GM18519 (cell line): ENCODE results near the gene FNDC7.
A peak's percentile ranks its signal among the peaks of the same experiment; 100 is the strongest.
"Not testable (repeated sequence)": the region's sequence is repeated elsewhere in the genome, so short reads cannot be mapped to it uniquely, and the experiment has no call there.

Source experiments
- ATAC-seq: cut with Tn5 transposase; IDR thresholded peaks from one replicate; pipeline ENCODE4 v1.9.1; 2021; ENCODE audit warnings: mild to moderate bottlenecking, moderate library complexity; ENCODE audit not compliant: unreplicated experiment, low FRiP score

The FNDC7 gene, protein sequence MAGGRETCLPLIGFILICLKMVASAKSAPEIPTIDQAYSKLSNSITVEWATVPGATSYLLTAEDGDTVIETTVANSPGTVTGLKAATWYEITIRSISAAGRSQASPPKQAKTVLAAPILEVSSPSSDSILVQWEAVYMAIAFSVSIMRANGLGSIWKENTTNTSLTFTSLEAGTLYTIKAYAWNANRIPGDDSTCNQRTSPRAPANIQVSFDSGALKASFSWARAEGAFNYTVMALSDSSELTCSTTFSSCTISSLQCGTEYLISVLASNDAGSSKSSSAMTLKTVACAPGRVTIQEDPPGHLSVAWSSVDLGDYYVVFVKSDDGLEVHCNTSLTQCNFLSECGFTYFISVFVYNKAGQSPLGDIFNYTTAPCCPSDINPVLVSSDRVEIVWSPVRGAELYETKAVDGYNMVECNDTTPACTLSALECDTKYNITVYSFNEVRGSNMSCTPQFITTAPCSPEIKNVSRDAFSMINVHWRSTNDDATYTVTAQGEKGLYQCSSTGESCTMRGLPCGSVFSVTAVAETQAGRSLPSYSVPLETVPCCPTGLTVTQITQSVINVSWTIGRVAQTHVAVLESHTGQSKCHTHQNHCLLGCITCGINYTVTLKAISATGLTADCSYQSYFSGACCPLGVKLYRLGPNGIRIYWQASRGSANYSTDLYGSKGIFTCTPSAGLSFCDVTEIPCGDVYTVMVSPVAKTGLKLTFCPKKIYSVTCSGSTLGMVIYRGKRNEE

DNA sequence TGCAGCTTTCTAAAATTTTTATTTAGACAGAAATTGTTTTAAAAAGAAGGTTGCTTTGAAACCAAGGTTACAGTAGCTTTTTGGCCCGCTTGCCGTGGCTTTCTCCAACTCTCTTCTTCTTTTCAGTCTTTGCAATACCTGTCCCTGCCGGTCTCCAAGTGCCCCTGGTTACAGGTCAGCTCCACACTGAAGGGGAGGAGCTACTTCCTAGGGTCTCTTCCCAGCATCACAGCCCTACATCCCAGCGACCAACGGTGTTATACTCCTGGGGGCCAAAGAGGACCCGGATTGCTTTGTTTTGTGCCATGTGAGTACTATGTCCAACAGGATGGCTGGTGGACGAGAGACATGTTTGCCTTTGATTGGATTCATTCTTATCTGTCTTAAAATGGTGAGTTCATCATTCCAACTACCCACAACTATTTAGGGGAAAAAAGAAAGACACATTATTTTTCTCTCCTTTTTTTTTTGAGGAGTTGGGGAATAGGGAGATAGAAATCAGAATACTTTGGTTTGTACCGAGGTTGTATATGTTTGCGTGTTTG, at the start of gene FNDC7:
TSS of gene FNDC7 (plus strand) at position 303 of the 545 bp plus-strand sequence. CDS start at position 329, 26 bp downstream.
- no peak for ATAC-seq

DNA sequence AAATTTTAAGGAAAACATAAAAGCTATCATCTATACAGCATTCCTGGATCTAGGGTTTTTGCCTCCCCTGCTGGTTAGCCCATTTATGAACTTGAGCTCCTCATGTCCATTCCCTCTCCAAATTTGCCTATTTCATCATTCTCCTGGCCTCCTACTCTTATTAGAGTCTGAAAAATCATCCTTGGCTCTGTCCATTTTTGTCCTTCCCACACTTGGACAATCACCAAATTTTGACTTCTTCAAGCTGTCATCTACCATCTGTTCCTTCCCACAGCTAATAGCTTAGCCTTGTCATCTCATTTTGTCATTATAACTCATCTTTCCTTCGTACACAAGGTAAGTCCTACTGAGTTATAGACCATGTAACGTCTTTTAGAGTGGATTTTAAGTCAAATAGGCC, 49.6 kb upstream of the FNDC7 start:
- ATAC-seq, result no peak

DNA sequence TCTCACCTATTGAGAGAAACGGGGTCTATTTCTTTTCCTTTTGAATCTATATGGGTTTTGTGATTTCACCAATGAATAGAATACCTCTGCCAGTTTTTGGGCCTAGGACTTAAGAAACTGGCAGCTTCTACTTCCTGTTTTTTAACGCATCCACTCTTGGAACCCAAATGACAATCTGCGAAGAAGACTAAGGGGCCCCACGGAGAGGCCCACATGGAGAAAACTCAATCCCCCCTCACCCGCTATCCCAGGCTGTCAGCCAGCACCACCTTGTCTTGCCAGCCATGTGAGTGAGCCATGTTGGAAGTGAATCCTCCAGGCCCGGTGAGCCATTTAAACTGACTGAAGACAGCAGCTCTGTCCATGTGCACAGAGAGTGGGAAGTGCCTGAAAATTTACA, 48.2 kb upstream of the FNDC7 start:
- no peak for ATAC-seq

DNA sequence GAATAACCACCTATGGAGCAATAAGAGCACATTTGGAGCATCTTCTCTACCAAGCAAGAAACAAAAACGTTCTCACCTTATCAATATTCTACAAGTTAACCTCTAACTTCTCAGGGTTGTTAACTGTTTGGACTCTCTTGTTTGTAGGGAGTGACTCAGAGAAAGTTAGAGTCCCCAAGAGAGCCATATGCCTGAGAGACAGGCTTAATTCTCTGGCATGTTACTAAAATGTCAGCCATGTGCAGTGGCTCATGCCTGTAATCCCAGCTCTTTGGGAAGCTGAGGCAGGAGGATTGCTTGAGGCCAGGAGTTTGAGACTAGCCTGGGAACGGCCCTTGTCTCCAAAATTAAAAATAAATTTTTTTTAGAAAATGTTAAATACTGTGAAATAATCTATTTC, 47.6 kb upstream of the FNDC7 start:
- ATAC-seq, result no peak

DNA sequence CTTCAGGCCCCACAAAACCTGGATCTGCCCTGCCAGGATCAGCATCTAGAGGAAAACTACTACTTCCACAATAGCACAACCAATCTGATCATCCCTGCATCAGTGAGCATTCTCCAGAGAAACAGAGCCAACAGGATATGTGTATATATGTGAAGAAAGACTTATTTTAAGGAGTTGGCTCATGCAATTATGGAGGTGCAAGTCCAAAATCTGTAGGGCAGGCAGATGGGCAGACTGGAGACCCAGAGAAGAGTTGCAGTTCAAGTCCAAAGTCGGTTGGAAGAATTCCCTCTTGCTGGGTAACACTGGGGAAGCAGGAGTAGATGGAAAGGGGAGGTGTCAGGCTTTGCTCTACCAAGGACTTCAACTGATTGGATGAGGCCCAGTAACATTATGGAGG, 46.9 kb upstream of the FNDC7 start:
- no peak for ATAC-seq

DNA sequence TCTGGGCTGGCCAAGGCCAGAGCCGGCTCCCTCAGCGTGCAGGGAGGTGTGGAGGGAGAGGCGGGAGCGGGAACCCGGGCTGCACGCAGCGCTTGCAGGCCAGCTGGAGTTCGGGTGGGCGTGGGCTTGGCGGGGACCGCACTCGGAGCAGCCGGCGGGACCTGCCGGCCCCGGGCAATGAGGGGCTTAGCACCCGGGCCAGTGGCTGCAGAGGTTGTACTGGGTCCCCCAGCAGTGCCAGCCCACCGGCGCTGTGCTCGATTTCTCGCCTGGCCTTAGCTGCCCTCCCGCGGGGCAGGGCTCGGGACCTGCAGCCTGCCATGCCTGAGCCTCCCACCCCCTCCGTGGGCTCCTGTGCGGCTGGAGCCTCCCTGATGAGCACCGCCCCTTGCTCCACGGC, 45.3 kb upstream of the FNDC7 start:
- ATAC-seq, result not testable (repeated sequence)

DNA sequence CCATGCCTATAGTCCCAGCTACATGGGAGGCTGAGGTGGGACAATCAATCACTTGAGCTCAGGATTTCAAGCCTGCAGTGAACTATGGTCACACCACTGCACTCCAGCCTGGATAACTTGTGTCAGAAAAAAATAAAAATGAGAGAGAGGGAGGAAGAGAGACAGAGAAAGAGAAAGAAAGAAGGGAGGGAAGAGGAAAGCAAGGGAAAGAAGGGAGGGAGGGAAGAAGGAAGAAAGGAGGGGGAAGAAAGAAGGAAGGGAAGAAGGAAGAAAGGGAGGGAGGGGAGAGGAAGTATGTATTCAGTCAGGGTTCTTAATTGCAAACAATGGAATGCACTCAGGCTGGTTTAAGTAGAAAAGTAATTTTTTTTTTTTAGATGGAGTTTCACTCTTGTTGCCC, 43.9 kb upstream of the FNDC7 start:
- no peak for ATAC-seq

DNA sequence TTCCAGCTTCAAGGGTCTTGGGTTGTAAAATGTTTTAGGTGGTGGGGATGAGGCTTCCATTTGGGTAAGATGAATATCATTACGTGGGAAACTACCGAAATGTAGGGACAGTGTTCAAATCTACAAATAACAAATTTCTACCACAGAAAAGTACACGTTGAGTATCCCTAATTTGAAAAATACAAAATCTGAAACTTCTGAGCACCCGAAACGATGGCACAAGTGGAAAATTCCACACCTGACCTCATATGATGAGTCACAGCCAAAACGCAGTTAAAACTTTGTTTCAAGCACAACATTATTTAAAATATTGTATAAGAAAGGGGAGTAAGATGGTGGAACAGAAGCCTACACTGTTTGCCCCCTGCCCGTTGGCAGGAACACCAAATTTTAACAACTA, 43.0 kb upstream of the FNDC7 start:
- ATAC-seq, result no peak

DNA sequence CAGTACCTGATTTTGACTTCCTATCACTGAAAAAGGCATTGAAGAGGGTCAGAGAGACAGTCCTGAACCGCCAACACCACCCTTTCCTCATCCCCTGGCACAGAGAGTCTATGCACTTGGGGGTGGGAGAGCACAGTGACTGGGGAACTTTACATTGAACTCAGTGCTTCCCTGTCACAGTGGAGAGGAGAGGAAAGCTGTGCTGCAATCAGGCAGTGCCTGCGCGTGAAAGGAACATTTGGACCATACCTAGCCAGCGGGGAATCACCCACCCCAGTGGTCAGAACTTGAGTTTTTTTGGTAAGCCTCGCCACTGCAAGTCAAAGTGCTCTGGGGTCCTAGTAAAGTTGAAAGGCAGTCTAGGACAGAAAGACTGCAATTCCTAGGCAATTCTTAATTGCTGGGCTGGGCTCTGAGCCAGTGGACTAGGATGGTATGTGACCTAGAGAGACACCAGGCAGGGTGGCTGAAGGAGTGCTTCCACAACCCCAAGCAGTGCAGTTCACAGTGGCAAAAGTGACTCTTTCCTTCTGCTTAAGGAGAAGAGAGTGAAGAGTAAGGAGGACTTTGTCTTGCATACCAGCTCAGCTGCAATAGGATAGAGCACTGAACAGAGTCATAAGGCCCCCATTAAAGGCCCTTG, 42.5 kb upstream of the FNDC7 start:
- ATAC-seq, result no peak

DNA sequence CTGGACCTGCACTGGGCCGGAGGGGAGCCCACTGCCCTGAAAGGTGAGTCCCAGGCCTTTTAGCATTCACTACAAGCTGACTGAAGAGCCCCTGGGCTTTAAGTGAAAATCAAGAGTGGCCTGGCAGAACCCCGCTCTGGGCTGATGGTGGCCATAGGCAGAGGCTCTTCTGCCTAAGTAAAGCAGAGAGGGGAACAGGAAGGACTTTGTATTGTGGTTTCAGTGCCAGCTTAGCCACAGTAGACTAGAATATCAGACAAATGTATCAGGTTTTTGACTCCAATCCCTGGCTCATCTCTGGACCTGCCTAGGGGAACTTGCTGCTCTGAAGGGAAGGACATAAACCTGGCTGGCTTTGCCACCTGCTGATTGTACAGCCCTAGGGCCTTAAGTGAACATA, 41.6 kb upstream of the FNDC7 start:
- no peak for ATAC-seq

DNA sequence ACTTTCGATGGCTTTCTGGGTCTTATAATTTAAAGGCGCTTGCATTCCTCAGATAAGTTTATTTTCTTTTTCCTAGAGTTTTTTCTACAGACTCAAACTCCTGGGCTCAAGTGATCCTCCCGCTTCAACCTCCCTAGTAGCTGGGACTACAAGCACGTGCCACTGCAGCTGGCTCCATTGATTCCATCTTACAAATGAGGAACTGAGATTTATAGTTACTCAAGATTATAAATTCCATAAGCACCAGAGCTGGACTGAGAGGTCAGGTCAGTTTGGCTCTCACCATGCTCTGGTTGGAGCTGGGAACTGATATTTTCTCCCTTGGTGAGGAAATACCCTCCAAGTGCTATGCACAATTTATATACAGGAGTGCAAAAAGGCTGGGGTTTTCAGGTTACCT, 34.0 kb upstream of the FNDC7 start:
- ATAC-seq, result no peak

DNA sequence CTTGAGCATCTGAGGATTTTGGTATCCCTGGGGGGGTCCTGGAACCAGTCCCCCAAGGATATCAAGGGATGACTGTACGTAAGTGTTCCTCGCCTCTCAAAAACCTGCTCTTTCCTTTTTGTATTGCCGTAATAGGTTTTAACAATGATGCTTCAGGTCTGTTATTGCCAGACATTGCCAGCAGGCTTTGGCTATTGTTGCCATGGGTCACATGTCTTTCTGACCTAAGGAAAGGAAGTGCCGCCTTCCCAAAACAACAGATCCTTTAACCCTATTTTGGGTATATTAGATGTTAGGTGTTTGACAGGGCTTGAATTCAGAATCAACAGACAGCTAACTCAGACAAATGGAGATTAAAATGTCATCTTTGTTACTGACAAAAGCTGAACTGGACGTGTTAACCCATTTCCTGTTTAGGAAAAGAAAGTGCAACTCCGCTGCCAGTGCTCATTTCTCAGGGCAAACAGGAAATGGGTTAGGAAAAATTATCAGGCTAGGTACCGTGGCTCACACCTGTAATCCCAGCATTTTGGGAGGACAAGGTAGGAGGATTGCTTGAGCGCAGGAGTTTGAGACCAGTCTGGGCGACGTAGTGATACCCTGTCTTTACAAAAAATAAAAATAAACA, 33.0 kb upstream of the FNDC7 start:
- no peak for ATAC-seq

DNA sequence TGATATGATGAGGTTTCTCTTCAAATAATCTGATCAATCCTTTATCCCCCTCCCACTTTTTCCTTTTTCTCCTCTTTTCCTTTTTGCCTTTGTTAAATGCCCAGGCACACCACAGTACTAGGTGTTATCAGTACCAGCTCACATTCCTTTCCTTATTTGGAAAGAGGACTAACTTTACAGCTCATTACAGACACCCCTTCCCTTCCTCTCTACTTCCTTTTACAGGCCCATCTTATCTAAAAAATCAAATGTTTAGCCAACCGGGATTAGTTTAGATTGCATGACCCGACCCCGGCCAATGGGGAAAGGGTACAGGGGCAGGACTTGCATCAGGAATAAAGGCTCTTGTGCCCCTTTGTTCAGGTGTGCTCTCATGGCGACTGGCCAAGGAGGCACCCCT, 31.0 kb upstream of the FNDC7 start:
- ATAC-seq, result not testable (repeated sequence)

DNA sequence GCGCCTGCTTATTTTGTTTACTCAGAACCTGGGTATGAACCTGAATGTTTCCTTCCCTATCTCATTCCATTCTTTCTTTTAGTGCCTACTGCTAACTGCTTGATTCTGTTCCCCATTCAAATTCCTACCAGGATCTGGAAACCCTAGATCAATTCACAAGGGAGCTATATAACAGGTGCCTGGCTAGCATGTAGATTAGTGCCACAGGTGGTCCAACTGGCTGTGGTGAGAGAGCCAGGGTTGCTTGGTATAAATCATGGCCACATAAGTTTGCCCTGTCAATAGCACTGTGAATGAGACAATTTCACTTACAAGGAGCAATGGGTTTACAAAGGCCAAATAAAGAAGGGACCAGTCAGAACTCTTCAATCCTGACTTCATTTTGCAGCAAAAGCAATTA, 27.2 kb upstream of the FNDC7 start:
- no peak for ATAC-seq

DNA sequence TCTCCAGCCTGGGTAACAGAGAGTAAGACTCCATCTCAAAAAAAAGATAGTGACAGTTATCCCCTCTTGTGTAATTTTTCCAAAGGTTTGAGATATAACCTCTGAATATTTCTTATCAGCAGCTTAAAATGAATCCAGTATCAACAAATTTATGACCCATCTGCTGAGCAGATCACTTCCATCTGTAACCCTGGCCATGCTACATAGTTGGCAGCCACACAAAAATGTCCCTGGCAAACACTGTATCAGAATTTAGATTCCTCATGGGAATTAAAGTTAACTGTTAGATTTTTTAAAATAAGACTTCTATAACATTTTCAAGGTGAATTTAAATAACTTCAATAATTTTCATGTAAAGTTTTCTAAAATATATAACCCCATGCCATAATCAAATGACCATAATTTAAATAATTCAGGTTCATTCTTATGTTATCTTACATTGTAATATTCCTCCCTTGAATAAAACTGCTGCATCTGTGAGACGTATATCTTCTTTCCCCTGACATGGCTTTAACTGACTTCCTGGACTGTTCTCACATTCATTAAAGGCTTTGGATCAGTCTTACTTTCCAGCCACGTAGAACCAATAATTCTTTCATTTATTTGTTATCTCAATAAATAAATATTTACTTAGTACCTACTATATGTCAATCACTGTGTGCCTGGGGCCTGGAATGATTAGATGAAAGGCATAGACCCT, 25.9 kb upstream of the FNDC7 start:
- ATAC-seq, result no peak

DNA sequence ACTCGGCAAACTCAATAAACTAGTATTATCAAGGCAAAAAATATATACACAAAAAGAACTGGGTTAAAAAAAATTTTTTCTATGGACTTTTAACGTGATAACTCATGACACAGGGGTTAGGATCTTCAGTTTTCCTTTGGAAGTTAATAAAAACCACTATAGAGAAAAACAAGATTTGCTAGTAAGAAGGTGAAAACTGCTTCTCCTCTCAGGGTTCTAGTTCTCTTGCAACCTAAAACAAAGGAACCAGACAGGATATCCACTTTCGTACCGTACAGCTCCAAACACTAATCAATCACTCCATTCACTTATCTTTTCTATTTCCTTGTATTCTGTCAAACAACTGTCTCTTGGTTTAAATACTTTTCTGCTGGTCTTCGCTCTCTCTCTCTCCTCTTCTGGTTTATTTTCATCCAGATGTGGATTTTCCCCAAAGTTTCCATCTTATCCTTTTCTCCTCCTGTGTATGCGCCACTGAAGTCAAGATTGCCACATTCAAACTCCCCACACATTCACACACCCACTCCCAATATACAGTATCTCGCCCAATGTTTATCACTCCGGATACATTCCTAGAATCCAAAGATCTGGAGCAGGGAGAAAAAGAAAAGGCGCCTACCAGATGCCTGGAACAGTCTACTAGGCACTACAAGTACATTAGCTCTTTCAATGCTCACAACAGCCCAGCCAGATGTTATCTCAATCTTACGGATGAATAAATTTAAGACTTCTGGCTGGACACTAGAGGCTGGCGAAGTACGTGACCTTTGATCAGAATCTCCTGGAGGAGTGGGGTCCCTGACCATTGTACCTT, 21.4 kb upstream of the FNDC7 start:
- ATAC-seq, result no peak

DNA sequence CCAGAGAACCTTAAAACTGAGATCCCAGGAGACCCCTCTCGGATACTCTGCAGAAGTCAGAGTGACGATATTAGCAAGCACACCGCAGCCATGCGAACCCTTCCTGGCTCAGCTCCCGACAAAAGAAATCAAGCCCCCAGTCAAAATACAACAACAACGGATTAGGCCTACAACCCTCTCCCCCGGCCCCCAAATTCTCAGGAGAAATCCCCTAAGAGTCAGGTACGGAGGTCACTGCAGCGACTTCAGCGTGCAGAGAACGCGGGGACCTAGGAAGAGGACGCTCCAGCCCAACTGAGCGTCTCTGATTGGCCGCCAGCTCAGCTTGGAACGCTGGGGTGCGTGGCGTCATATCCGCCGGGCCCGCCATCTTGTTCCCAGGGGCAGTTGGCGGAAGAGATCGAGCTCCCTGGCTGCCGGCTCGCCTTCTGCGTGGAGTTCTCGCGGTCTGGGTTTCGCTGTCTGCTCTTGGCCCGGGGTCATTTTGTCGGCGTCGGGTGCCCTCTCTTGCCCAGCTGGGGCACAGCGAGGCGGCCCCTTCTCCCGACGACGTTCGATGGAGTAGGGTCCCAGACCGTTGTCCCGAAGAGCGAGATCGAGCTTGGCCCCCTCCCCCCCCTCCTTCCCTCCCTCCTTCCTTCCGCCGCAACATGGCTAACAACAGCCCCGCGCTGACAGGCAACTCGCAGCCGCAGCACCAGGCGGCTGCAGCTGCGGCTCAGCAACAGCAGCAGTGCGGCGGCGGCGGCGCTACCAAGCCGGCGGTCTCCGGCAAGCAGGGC, 20.6 kb upstream of the FNDC7 start, which contains the start of gene PRPF38B:
TSS of gene PRPF38B (plus strand) at position 369 of the 782 bp plus-strand sequence. CDS start at position 651, 282 bp downstream.
- ATAC-seq, result peak; percentile 83
